Activated CD8-positive, alpha-beta T cell treated with anti-CD3 and anti-CD28 coated beads for 36 hours (primary cell): ENCODE results near the gene FOXP1. TPM values are rescaled to one million over a fixed set of nuclear protein-coding genes. Genes with fewer than 3 reads are reported as not detected.
A peak's percentile ranks its signal among the peaks of the same experiment; 100 is the strongest.

Experiments used
- ATAC-seq: fragments of 200-7000 bp; cut with Tn5 transposase; one replicate; pipeline ENCODE4 v1.10.0; 2021; ENCODE audit warnings: mild to moderate bottlenecking, moderate library complexity
- CTCF ChIA-PET: fragments of 350-600 bp; sonication (Branson Sonifier 250); formaldehyde crosslinking; loops from one replicate; lab custom pipeline; 2021; ENCODE audit warnings: antibody characterized with exemption; lab: Charles Lee
- POLR2A ChIA-PET: fragments of 350-600 bp; sonication (Branson Sonifier 250); formaldehyde crosslinking; loops from one replicate; lab custom pipeline; 2021; ENCODE audit warnings: antibody characterized with exemption; lab: Charles Lee
- DNase-seq: peaks from one replicate; pipeline ENCODE4 v3.0.0-alpha.2; 2020
- H3K27ac Mint-ChIP-seq: one replicate; pipeline ENCODE4 v1.8.0; 2021; ENCODE audit warnings: mild to moderate bottlenecking, mixed read lengths
- H3K27me3 Mint-ChIP-seq: one replicate; pipeline ENCODE4 v1.8.0; 2021; ENCODE audit warnings: mixed read lengths
- H3K36me3 Mint-ChIP-seq: one replicate; pipeline ENCODE4 v1.8.0; 2021; ENCODE audit warnings: low read depth, mixed read lengths
- H3K4me1 Mint-ChIP-seq: one replicate; pipeline ENCODE4 v1.8.0; 2021; ENCODE audit warnings: low read depth, mixed read lengths
- H3K4me3 Mint-ChIP-seq: one replicate; pipeline ENCODE4 v1.8.0; 2021; ENCODE audit warnings: mild to moderate bottlenecking, moderate library complexity, mixed read lengths
- H3K9me3 Mint-ChIP-seq: one replicate; pipeline ENCODE4 v1.8.0; 2021; ENCODE audit warnings: mixed read lengths
- intact Hi-C: fragments of 100-400 bp; cut with micrococcal nuclease; formaldehyde crosslinking; loops from one replicate; pipeline ENCODE4 v1.10.0; 2022
- total RNA-seq, 2 experiments: library from RNA; stranded (reverse); gene quantifications; one replicate each; pipeline ENCODE4 v1.2.3, GENCODE V29; 2021
- TF ChIP-seq, protein P1 (sequence below): fragments of 200-600 bp; IDR thresholded peaks from one replicate; pipeline ENCODE4 v1.8.0; 2022; ENCODE audit warnings: antibody characterized with exemption, mild to moderate bottlenecking

Gene FOXP1
- total RNA-seq, 2 experiments from 2014 or later, result 145 to 153 TPM

DNA sequence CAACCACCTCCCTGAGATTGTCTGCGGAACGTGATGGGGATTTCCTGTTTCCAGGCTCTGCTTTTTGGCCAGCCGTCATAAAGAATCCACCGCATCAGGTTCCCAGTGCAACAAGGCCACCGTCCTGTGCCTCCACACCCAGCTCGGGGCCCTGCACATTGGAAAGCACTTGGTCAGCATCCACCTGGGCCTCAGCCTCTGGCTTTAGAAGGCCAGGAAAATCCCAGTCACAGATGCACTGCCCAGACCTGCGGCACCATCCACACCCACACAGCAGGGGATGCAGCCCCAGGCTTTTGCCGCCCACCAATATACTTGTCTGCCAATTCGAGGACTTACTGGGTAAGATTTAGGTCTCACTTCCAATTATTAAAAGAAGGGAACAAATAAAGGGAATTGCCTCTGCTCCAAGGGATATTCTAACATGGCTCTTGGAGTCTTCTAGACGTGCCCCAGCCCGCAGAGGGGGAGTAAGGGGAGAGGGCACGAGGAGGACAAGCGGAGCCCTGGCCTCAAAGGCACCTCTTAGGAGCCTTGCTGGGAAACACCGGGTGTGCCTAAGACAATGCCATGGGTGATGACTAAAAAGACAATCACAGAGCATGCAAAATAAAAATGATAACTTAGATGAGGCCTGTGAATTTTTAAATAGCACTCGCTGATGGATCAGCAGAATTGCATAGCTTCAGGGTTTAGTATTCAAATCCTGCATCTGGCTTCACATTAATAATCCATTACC, 169.2 kb downstream of the FOXP1 start:
- ChIA-PET CTCF (no interaction called here), POLR2A (interaction anchor here (0.6 kb wide), 1 partner anchor 15 kb away, joined by 3 read pairs; no protein-coding TSS in a partner anchor)
- H3K4me3 Mint-ChIP-seq, result no peak overlapping the region

GRCh38 chr3:71413572-71413971, 170.0 kb downstream of the FOXP1 start:
- POLR2A ChIA-PET, result no interaction called here
- TF ChIP-seq, protein P1, sequence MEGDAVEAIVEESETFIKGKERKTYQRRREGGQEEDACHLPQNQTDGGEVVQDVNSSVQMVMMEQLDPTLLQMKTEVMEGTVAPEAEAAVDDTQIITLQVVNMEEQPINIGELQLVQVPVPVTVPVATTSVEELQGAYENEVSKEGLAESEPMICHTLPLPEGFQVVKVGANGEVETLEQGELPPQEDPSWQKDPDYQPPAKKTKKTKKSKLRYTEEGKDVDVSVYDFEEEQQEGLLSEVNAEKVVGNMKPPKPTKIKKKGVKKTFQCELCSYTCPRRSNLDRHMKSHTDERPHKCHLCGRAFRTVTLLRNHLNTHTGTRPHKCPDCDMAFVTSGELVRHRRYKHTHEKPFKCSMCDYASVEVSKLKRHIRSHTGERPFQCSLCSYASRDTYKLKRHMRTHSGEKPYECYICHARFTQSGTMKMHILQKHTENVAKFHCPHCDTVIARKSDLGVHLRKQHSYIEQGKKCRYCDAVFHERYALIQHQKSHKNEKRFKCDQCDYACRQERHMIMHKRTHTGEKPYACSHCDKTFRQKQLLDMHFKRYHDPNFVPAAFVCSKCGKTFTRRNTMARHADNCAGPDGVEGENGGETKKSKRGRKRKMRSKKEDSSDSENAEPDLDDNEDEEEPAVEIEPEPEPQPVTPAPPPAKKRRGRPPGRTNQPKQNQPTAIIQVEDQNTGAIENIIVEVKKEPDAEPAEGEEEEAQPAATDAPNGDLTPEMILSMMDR, result no peak

More for the DNA sequence above, 169.2 kb downstream of the FOXP1 start:
- H3K27me3 Mint-ChIP-seq, result no peaks in the 10 kb centered on the region
- peaks cover 7% of the 10 kb centered on the region for H3K36me3 Mint-ChIP-seq
- no peak for ATAC-seq
- intact Hi-C loops, result no loop called here
- peaks cover 91% of the 10 kb centered on the region for H3K4me1 Mint-ChIP-seq
- no peaks in the 10 kb centered on the region for H3K9me3 Mint-ChIP-seq
- DNase-seq, result no peak
- TF ChIP-seq, protein P1, result no peak
- H3K27ac Mint-ChIP-seq, result peak overlapping the region; percentile 19

GRCh38 chr3:71409352-71409751, 174.2 kb downstream of the FOXP1 start:
- DNase-seq (no peak), ATAC-seq (no peak)
- TF ChIP-seq, protein P1, result no peak
- intact Hi-C loops, result no loop called here
- Mint-ChIP-seq H3K27ac (no peak overlapping the region), H3K4me3 (no peak overlapping the region), H3K9me3 (no peaks in the 10 kb centered on the region), H3K27me3 (no peaks in the 10 kb centered on the region), H3K36me3 (peaks cover 18% of the 10 kb centered on the region), H3K4me1 (peaks cover 80% of the 10 kb centered on the region)
- CTCF ChIA-PET, result no interaction called here
- POLR2A ChIA-PET, result interaction anchor here (1.4 to 1.7 kb wide), 2 partner anchors 10 to 16 kb away, joined by 3 to 4 read pairs; no protein-coding TSS in a partner anchor

More at GRCh38 chr3:71413572-71413971, 170.0 kb downstream of the FOXP1 start:
- DNase-seq, result no peak
- Mint-ChIP-seq H3K36me3 (peaks cover 7% of the 10 kb centered on the region), H3K27ac (peak overlapping the region; percentile 39), H3K4me1 (peaks cover 92% of the 10 kb centered on the region), H3K9me3 (no peaks in the 10 kb centered on the region), H3K27me3 (no peaks in the 10 kb centered on the region), H3K4me3 (no peak overlapping the region)
- intact Hi-C loops, result no loop called here
- no peak for ATAC-seq
- CTCF ChIA-PET, result no interaction called here

GRCh38 chr3:71408903-71409302, 174.6 kb downstream of the FOXP1 start:
- Mint-ChIP-seq H3K4me3 (no peak overlapping the region), H3K9me3 (no peaks in the 10 kb centered on the region), H3K27me3 (no peaks in the 10 kb centered on the region), H3K4me1 (peaks cover 78% of the 10 kb centered on the region), H3K27ac (no peak overlapping the region), H3K36me3 (peaks cover 18% of the 10 kb centered on the region)
- CTCF ChIA-PET, result no interaction called here
- ATAC-seq (no peak), DNase-seq (no peak)
- TF ChIP-seq, protein P1, result no peak
- POLR2A ChIA-PET, result interaction anchor here (0.5 kb wide), 1 partner anchor 55 kb away, joined by 3 read pairs; no protein-coding TSS in a partner anchor
- intact Hi-C loops, result no loop called here

GRCh38 chr3:71407823-71408222, 175.7 kb downstream of the FOXP1 start:
- Mint-ChIP-seq H3K27me3 (no peaks in the 10 kb centered on the region), H3K4me1 (peaks cover 74% of the 10 kb centered on the region), H3K27ac (no peak overlapping the region), H3K4me3 (no peak overlapping the region), H3K36me3 (peaks cover 22% of the 10 kb centered on the region), H3K9me3 (no peaks in the 10 kb centered on the region)
- DNase-seq (no peak), ATAC-seq (no peak)
- TF ChIP-seq, protein P1, result no peak
- CTCF ChIA-PET, result no interaction called here
- POLR2A ChIA-PET, result no interaction called here
- intact Hi-C loops, result no loop called here
